Activated CD4-positive, alpha-beta T cell treated with anti-CD3 and anti-CD28 coated beads for 48 hours (primary cell): ENCODE results near the gene NOX5.

Experiments
- DNase-seq: peaks from one replicate; pipeline ENCODE4 v3.0.0-alpha.2; 2020

Gene NOX5

GRCh38 chr15:69107025-69107620, 92.6 kb downstream of the NOX5 start:
- peak; percentile 8 for DNase-seq
